ENCODE data around the gene HSPA5.

- TF ChIP-seq CTCF (IDR thresholded peaks at IDR 0.05), result no peak
- no peak for TF ChIP-seq POLR2AphosphoS5 (IDR thresholded peaks at IDR 0.05)
Observed at GRCh38 chr9:125246261-125246667, 5.1 kb upstream of the HSPA5 start.

All from sigmoid colon (tissue), 4 donors.